Testis (tissue), 2 donors: Measurements from ENCODE around the gene IL6ST.

Experiments
- CTCF ChIP-seq, 3 experiments: fragments of 450-650 bp in 2 of 3; fragments of 200-600 bp in 1 of 3; sonication (generic) in 1 of 3; IDR thresholded peaks; one replicate each; pipeline ENCODE4 v1.5.1; 2016 to 2019; ENCODE audit warnings: antibody characterized with exemption in 3 of 3, mild to moderate bottlenecking in 2 of 3, moderate library complexity in 1 of 3
- POLR2A ChIP-seq: fragments of 450-650 bp; IDR thresholded peaks from one replicate; pipeline ENCODE4 v1.6.1; 2017; ENCODE audit warnings: antibody characterized with exemption, mild to moderate bottlenecking, moderate library complexity

DNA sequence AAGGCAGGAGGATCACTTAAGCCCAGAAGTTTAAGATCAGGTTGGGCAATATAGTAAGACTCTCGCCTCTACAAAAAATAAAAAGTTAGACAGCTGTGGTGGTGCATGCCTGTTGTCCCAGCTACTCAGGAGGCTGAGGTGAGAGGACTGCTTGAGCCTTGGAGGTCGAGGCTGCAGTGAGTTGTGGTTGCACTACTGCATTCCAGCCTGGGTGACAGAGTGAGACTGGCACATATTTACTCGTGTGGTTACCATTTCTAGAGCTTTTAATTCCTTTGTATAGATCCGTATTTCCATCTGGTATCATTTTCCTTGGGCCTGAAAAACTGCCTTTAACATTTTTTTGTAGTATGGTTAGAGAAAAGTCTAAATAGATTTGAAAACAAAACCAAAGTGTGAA, 7.8 kb downstream of the IL6ST start:
- TF ChIP-seq CTCF (IDR thresholded peaks at IDR 0.05) (no peak), POLR2A (no peak)
